ENCODE measurements around the gene GSK3A. TPM values are rescaled to one million over a fixed set of nuclear protein-coding genes. Genes with fewer than 3 reads are reported as not detected.

The GSK3A gene
- total RNA-seq, 1 donor from 2014 or later: 12.4 TPM

GRCh38 chr19:42275517-42275916 lies 33.1 kb upstream of the GSK3A start:
- Histone ChIP-seq H3K36me3 (ENCODE audit: control insufficient read depth, insufficient read depth, low read length) (peaks cover 17% of the 10 kb centered on the region), H3K27me3 (ENCODE audit: control insufficient read depth, insufficient read depth, low read length) (no peaks in the 10 kb centered on the region), H3K4me3 (ENCODE audit: low read depth, low read length) (no peak overlapping the region)
- no peak for DNase-seq (ENCODE audit: low read depth)
- no peak for FAIRE-seq
- no peak for TF ChIP-seq CTCF (IDR thresholded peaks at IDR 0.05; ENCODE audit: insufficient read depth, low read length, severe bottlenecking)

GRCh38 chr19:42275103-42275502 lies 32.7 kb upstream of the GSK3A start:
- Histone ChIP-seq H3K36me3 (ENCODE audit: control insufficient read depth, insufficient read depth, low read length) (peaks cover 17% of the 10 kb centered on the region), H3K27me3 (ENCODE audit: control insufficient read depth, insufficient read depth, low read length) (no peaks in the 10 kb centered on the region), H3K4me3 (ENCODE audit: low read depth, low read length) (no peak overlapping the region)
- FAIRE-seq (no peak), DNase-seq (ENCODE audit: low read depth) (no peak)
- no peak for TF ChIP-seq CTCF (IDR thresholded peaks at IDR 0.05; ENCODE audit: insufficient read depth, low read length, severe bottlenecking)

GRCh38 chr19:42274065-42274682 lies 31.8 kb upstream of the GSK3A start:
- Histone ChIP-seq H3K36me3 (ENCODE audit: control insufficient read depth, insufficient read depth, low read length) (peaks cover 17% of the 10 kb centered on the region), H3K4me3 (ENCODE audit: low read depth, low read length) (no peak overlapping the region), H3K27me3 (ENCODE audit: control insufficient read depth, insufficient read depth, low read length) (no peaks in the 10 kb centered on the region)
- FAIRE-seq: no peak
- no peak for DNase-seq (ENCODE audit: low read depth)
- TF ChIP-seq CTCF (IDR thresholded peaks at IDR 0.05; ENCODE audit: insufficient read depth, low read length, severe bottlenecking): no peak

GRCh38 chr19:42273407-42274064 lies 31.1 kb upstream of the GSK3A start:
- DNase-seq (ENCODE audit: low read depth) (no peak), FAIRE-seq (no peak)
- Histone ChIP-seq H3K27me3 (ENCODE audit: control insufficient read depth, insufficient read depth, low read length) (no peaks in the 10 kb centered on the region), H3K36me3 (ENCODE audit: control insufficient read depth, insufficient read depth, low read length) (peaks cover 17% of the 10 kb centered on the region), H3K4me3 (ENCODE audit: low read depth, low read length) (no peak overlapping the region)
- no peak for TF ChIP-seq CTCF (IDR thresholded peaks at IDR 0.05; ENCODE audit: insufficient read depth, low read length, severe bottlenecking)

- FAIRE-seq: no peak
- TF ChIP-seq CTCF (IDR thresholded peaks at IDR 0.05; ENCODE audit: insufficient read depth, low read length, severe bottlenecking): no peak
- DNase-seq (ENCODE audit: low read depth): no peak
- H3K4me3 ChIP-seq (ENCODE audit: low read depth, low read length): no peak overlapping the region
- H3K36me3 ChIP-seq (ENCODE audit: control insufficient read depth, insufficient read depth, low read length): peaks cover 17% of the 10 kb centered on the region
- no peaks in the 10 kb centered on the region for H3K27me3 ChIP-seq (ENCODE audit: control insufficient read depth, insufficient read depth, low read length)
These were observed 30.6 kb upstream of the GSK3A start for GRCh38 chr19:42272989-42273406.

- Histone ChIP-seq H3K27me3 (ENCODE audit: control insufficient read depth, insufficient read depth, low read length) (no peaks in the 10 kb centered on the region), H3K36me3 (ENCODE audit: control insufficient read depth, insufficient read depth, low read length) (peaks cover 17% of the 10 kb centered on the region), H3K4me3 (ENCODE audit: low read depth, low read length) (no peak overlapping the region)
- no peak for DNase-seq (ENCODE audit: low read depth)
- TF ChIP-seq CTCF (IDR thresholded peaks at IDR 0.05; ENCODE audit: insufficient read depth, low read length, severe bottlenecking): no peak
- no peak for FAIRE-seq
These were observed 30.1 kb upstream of the GSK3A start for GRCh38 chr19:42272535-42272897.
